ENCODE data around the gene ABTB2.

Gene ABTB2

GRCh38 chr11:34331736-34332135 lies 26.1 kb downstream of the ABTB2 start:
- Histone ChIP-seq H4K91ac (ENCODE audit: low read depth, low read length, poor library complexity) (no peak overlapping the region), H3K14ac (ENCODE audit: low read length) (no peak overlapping the region), H2BK12ac (ENCODE audit: low read length) (no peak overlapping the region), H2AFZ (ENCODE audit: low read length) (no peak overlapping the region), H3K4ac (ENCODE audit: low read length) (no peak overlapping the region), H3K4me2 (ENCODE audit: insufficient read depth, low read length, poor library complexity, severe bottlenecking) (no peak overlapping the region), H2BK5ac (ENCODE audit: low read length) (no peak overlapping the region), H2BK15ac (ENCODE audit: low read length) (no peak overlapping the region), H3K18ac (ENCODE audit: low read length) (no peak overlapping the region), H3K79me1 (ENCODE audit: low read depth, low read length) (no peaks in the 10 kb centered on the region), H2BK120ac (ENCODE audit: low read depth, low read length) (no peak overlapping the region), H3K9me3 (replicated peaks in 1 of 2; ENCODE audit: control insufficient read depth in 2 of 2, insufficient read depth in 1 of 2, low read depth in 1 of 2, low read length in 2 of 2) (no peaks in the 10 kb centered on the region), H3K9ac (ENCODE audit: low read depth, low read length, poor library complexity) (no peak overlapping the region), H3K4me3 (ENCODE audit: low read length in 2 of 2) (no peak overlapping the region), H3K23ac (ENCODE audit: low read depth, low read length, poor library complexity) (no peak overlapping the region), H3K4me1 (ENCODE audit: control insufficient read depth in 2 of 2, insufficient read depth in 1 of 2, low read depth in 1 of 2, low read length in 2 of 2) (peaks cover 0 to 3% of the 10 kb centered on the region in 2 donors), H3K36me3 (replicated peaks in 1 of 2; ENCODE audit: control insufficient read depth in 2 of 2, insufficient read depth in 2 of 2, low read length in 2 of 2) (no peaks in the 10 kb centered on the region), H3K27ac (replicated peaks; ENCODE audit: low read length) (no peak overlapping the region), H3K27me3 (ENCODE audit: control insufficient read depth in 3 of 3, insufficient read depth in 3 of 3, low read depth in 1 of 3, low read length in 3 of 3) (no peaks in the 10 kb centered on the region), H2AK5ac (ENCODE audit: low read depth, low read length) (no peak overlapping the region), H4K8ac (ENCODE audit: low read depth, low read length) (no peak overlapping the region)
- no CpG with 5 or more reads among the region's 3 CpGs for WGBS, 2 donors (ENCODE audit: extremely low coverage in 2 of 2, insufficient read length in 2 of 2, insufficient replicate concordance in 1 of 2)
- no peak for DNase-seq (ENCODE audit: low spot score)

- WGBS, 2 donors (ENCODE audit: extremely low coverage in 2 of 2, insufficient read length in 2 of 2, insufficient replicate concordance in 1 of 2), result no CpG with 5 or more reads among the region's 2 CpGs
- Histone ChIP-seq H3K9me3 (replicated peaks in 1 of 2; ENCODE audit: control insufficient read depth in 2 of 2, insufficient read depth in 1 of 2, low read depth in 1 of 2, low read length in 2 of 2) (no peaks in the 10 kb centered on the region), H3K79me1 (ENCODE audit: low read depth, low read length) (no peaks in the 10 kb centered on the region), H3K27ac (replicated peaks; ENCODE audit: low read length) (no peak overlapping the region), H3K4me1 (ENCODE audit: control insufficient read depth in 2 of 2, insufficient read depth in 1 of 2, low read depth in 1 of 2, low read length in 2 of 2) (peaks cover 0 to 3% of the 10 kb centered on the region in 2 donors), H3K4me2 (ENCODE audit: insufficient read depth, low read length, poor library complexity, severe bottlenecking) (no peak overlapping the region), H3K4ac (ENCODE audit: low read length) (no peak overlapping the region), H2BK5ac (ENCODE audit: low read length) (no peak overlapping the region), H2BK15ac (ENCODE audit: low read length) (no peak overlapping the region), H2AK5ac (ENCODE audit: low read depth, low read length) (no peak overlapping the region), H3K14ac (ENCODE audit: low read length) (no peak overlapping the region), H3K18ac (ENCODE audit: low read length) (no peak overlapping the region), H2BK120ac (ENCODE audit: low read depth, low read length) (no peak overlapping the region), H3K23ac (ENCODE audit: low read depth, low read length, poor library complexity) (no peak overlapping the region), H2BK12ac (ENCODE audit: low read length) (no peak overlapping the region), H3K36me3 (replicated peaks in 1 of 2; ENCODE audit: control insufficient read depth in 2 of 2, insufficient read depth in 2 of 2, low read length in 2 of 2) (no peaks in the 10 kb centered on the region), H3K4me3 (ENCODE audit: low read length in 2 of 2) (no peak overlapping the region), H4K8ac (ENCODE audit: low read depth, low read length) (no peak overlapping the region), H4K91ac (ENCODE audit: low read depth, low read length, poor library complexity) (no peak overlapping the region), H2AFZ (ENCODE audit: low read length) (no peak overlapping the region), H3K9ac (ENCODE audit: low read depth, low read length, poor library complexity) (no peak overlapping the region), H3K27me3 (ENCODE audit: control insufficient read depth in 3 of 3, insufficient read depth in 3 of 3, low read depth in 1 of 3, low read length in 3 of 3) (no peaks in the 10 kb centered on the region)
- no peak for DNase-seq (ENCODE audit: low spot score)
Measured at GRCh38 chr11:34331329-34331728, 26.5 kb downstream of the ABTB2 start.

GRCh38 chr11:34330653-34331052 lies 27.2 kb downstream of the ABTB2 start:
- Histone ChIP-seq H3K36me3 (replicated peaks in 1 of 2; ENCODE audit: control insufficient read depth in 2 of 2, insufficient read depth in 2 of 2, low read length in 2 of 2) (no peaks in the 10 kb centered on the region), H4K8ac (ENCODE audit: low read depth, low read length) (no peak overlapping the region), H2BK15ac (ENCODE audit: low read length) (no peak overlapping the region), H3K4me1 (ENCODE audit: control insufficient read depth in 2 of 2, insufficient read depth in 1 of 2, low read depth in 1 of 2, low read length in 2 of 2) (peaks cover 0 to 3% of the 10 kb centered on the region in 2 donors), H2BK12ac (ENCODE audit: low read length) (no peak overlapping the region), H3K18ac (ENCODE audit: low read length) (no peak overlapping the region), H3K14ac (ENCODE audit: low read length) (no peak overlapping the region), H3K27me3 (ENCODE audit: control insufficient read depth in 3 of 3, insufficient read depth in 3 of 3, low read depth in 1 of 3, low read length in 3 of 3) (no peaks in the 10 kb centered on the region), H3K4me3 (ENCODE audit: low read length in 2 of 2) (no peak overlapping the region), H2BK5ac (ENCODE audit: low read length) (no peak overlapping the region), H2AFZ (ENCODE audit: low read length) (no peak overlapping the region), H3K9me3 (replicated peaks in 1 of 2; ENCODE audit: control insufficient read depth in 2 of 2, insufficient read depth in 1 of 2, low read depth in 1 of 2, low read length in 2 of 2) (no peaks in the 10 kb centered on the region), H3K9ac (ENCODE audit: low read depth, low read length, poor library complexity) (no peak overlapping the region), H3K27ac (replicated peaks; ENCODE audit: low read length) (no peak overlapping the region), H3K23ac (ENCODE audit: low read depth, low read length, poor library complexity) (no peak overlapping the region), H2BK120ac (ENCODE audit: low read depth, low read length) (no peak overlapping the region), H3K4ac (ENCODE audit: low read length) (no peak overlapping the region), H4K91ac (ENCODE audit: low read depth, low read length, poor library complexity) (no peak overlapping the region), H3K79me1 (ENCODE audit: low read depth, low read length) (no peaks in the 10 kb centered on the region), H2AK5ac (ENCODE audit: low read depth, low read length) (no peak overlapping the region), H3K4me2 (ENCODE audit: insufficient read depth, low read length, poor library complexity, severe bottlenecking) (no peak overlapping the region)
- DNase-seq (ENCODE audit: low spot score), result no peak

- no peak overlapping the region for H2AFZ ChIP-seq (ENCODE audit: low read length)
- H3K36me3 ChIP-seq (replicated peaks in 1 of 2; ENCODE audit: control insufficient read depth in 2 of 2, insufficient read depth in 2 of 2, low read length in 2 of 2), result no peaks in the 10 kb centered on the region
- peaks cover 0 to 3% of the 10 kb centered on the region in 2 donors for H3K4me1 ChIP-seq (ENCODE audit: control insufficient read depth in 2 of 2, insufficient read depth in 1 of 2, low read depth in 1 of 2, low read length in 2 of 2)
- DNase-seq (ENCODE audit: low spot score), result no peak
- no peak overlapping the region for H2BK5ac ChIP-seq (ENCODE audit: low read length)
- no peak overlapping the region for H2BK15ac ChIP-seq (ENCODE audit: low read length)
- H2AK5ac ChIP-seq (ENCODE audit: low read depth, low read length), result no peak overlapping the region
- H3K14ac ChIP-seq (ENCODE audit: low read length), result no peak overlapping the region
- H3K9me3 ChIP-seq (replicated peaks in 1 of 2; ENCODE audit: control insufficient read depth in 2 of 2, insufficient read depth in 1 of 2, low read depth in 1 of 2, low read length in 2 of 2), result no peaks in the 10 kb centered on the region
- H3K79me1 ChIP-seq (ENCODE audit: low read depth, low read length), result no peaks in the 10 kb centered on the region
- H3K23ac ChIP-seq (ENCODE audit: low read depth, low read length, poor library complexity), result no peak overlapping the region
- no peak overlapping the region for H4K91ac ChIP-seq (ENCODE audit: low read depth, low read length, poor library complexity)
- no peak overlapping the region for H4K8ac ChIP-seq (ENCODE audit: low read depth, low read length)
- WGBS, 2 donors (ENCODE audit: extremely low coverage in 2 of 2, insufficient read length in 2 of 2, insufficient replicate concordance in 1 of 2), result no CpG with 5 or more reads among the region's 2 CpGs
- no peak overlapping the region for H3K4me2 ChIP-seq (ENCODE audit: insufficient read depth, low read length, poor library complexity, severe bottlenecking)
- H3K4ac ChIP-seq (ENCODE audit: low read length), result no peak overlapping the region
- no peak overlapping the region for H2BK12ac ChIP-seq (ENCODE audit: low read length)
- H3K9ac ChIP-seq (ENCODE audit: low read depth, low read length, poor library complexity), result no peak overlapping the region
- H3K27me3 ChIP-seq (ENCODE audit: control insufficient read depth in 3 of 3, insufficient read depth in 3 of 3, low read depth in 1 of 3, low read length in 3 of 3), result no peaks in the 10 kb centered on the region
- H2BK120ac ChIP-seq (ENCODE audit: low read depth, low read length), result no peak overlapping the region
- no peak overlapping the region for H3K27ac ChIP-seq (replicated peaks; ENCODE audit: low read length)
- H3K18ac ChIP-seq (ENCODE audit: low read length), result no peak overlapping the region
- H3K4me3 ChIP-seq (ENCODE audit: low read length in 2 of 2), result no peak overlapping the region
Measured at GRCh38 chr11:34329876-34330275, 27.9 kb downstream of the ABTB2 start.
